Inferior parietal cortex (tissue), 1 donor: ENCODE measurements around the gene VIPR2.
"Not testable (repeated sequence)": the region's sequence is repeated elsewhere in the genome, so short reads cannot be mapped to it uniquely, and the experiment has no call there.

Source experiments
- DNase-seq: peaks from one replicate; pipeline ENCODE4 v3.0.0-alpha.2; 2016; ENCODE audit errors: extremely low spot score

VIPR2 gene

DNA sequence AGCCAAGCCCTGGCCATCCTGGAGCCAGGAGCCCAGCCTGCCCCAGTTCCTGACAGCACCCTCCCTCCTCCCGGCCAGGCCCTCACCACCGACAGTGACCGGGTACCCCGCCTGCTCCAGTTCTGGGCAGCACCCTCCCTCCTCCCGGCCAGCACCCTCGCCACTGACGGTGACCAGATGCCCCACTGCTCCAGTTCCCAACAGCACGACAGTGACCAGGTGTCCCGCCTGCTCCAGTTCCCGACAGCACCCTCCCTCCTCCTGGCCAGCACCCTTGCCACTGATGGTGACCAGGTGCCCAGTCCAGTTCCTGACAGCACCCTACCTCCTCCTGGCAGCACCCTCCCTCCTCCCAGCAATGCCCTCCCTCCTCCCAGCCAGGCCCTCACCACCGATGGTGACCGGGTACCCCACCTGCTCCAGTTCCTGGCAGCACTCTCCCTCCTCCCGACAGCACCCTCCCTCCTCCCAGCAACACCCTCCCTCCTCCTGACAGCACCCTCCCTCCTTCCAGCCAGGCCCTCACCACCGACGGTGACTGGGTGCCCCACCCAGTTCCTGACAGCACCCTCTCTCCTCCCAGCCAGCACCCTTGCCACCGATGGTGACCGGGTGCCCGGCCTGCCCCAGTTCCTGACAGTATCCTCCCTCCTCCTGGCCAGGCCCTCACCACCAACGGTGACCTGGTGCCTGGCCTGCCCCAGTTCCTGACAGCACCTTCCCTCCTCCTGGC, 40.3 kb downstream of the VIPR2 start:
- no peak for DNase-seq

DNA sequence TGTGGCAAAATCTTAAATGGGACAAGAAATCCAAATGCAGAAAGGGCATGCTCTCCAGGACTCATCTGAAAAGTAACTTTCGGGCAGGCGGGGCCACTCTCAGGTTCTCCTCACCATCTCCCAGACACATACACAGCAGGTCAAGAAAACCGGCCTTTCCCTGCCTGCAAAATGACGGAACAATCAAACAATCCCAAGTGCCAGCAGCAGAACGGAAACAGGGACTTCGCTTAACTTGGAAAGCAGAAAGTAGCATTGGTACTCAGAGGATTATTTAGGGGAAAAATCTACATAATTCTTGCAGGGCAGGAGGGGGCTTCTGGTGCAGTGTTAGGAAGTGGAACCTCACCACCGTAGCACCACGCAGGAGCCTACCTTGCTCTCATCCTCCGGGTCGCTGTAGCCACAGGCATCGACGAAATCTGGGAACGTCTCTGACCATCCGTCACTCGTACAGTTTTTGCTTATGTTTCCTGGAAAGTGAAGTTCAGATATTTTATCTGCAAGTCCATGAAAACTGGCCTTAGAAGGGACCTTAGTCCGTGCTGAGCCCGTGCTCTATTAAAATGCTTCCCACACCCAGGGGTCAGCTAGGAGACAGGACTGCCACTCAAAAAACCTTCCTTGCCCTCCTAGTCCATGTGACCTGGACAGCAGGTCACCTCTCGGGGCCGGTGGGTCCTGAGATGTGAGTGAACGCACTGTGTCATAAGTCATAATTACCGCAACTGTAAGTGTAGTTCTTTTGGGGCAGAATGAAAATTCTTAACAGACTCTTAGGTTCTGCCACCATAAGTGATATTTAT, 41.1 kb downstream of the VIPR2 start:
- DNase-seq = no peak

DNA sequence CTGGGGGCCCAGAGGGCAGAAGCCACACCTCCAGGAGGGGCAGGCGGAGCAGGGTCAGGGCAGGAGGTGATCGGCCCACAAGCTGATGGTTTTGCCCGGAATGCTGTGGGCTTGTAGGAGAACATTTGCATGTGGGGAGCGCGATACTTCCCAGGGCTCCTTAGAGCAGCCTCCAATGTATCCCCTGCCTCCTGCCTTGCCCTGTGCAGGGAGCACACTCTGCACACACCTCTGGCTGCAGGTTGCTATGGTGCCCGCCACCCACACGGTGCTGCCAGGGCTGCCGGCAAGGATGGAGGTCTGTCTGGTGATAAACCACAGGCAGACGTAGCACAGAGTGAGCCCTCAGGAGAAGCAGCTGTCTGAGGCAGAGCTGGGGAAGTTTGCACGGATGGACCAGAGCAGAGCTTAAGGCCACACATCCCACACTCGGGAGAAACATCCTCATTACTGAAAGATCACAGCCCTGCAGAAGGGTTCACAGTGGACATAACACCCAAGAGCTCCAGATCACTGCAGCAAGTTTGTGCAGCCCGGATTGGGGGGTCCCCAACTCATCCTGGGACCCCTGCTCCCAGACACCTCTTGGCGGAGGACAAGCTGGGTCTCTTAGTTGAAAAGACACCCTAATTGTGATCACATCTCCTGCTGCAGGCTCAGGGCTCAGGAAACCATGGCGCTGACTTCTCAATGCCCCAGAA, 41.8 kb downstream of the VIPR2 start:
- DNase-seq = no peak

- not testable (repeated sequence) for DNase-seq
Observed at GRCh38 chr7:159101661-159102091, 43.0 kb downstream of the VIPR2 start.

DNA sequence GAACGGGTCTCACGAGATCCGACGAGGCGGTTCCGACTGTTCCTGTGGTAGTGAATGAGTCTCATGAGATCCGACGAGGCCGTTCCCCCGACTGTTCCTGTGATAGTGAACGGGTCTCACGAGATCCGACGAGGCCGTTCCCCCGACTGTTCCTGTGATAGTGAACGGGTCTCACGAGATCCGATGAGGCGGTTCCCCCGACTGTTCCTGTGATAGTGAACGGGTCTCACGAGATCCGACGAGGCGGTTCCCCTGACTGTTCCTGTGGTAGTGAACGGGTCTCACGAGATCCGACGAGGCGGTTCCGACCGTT, 43.6 kb downstream of the VIPR2 start:
- DNase-seq = not testable (repeated sequence)

DNA sequence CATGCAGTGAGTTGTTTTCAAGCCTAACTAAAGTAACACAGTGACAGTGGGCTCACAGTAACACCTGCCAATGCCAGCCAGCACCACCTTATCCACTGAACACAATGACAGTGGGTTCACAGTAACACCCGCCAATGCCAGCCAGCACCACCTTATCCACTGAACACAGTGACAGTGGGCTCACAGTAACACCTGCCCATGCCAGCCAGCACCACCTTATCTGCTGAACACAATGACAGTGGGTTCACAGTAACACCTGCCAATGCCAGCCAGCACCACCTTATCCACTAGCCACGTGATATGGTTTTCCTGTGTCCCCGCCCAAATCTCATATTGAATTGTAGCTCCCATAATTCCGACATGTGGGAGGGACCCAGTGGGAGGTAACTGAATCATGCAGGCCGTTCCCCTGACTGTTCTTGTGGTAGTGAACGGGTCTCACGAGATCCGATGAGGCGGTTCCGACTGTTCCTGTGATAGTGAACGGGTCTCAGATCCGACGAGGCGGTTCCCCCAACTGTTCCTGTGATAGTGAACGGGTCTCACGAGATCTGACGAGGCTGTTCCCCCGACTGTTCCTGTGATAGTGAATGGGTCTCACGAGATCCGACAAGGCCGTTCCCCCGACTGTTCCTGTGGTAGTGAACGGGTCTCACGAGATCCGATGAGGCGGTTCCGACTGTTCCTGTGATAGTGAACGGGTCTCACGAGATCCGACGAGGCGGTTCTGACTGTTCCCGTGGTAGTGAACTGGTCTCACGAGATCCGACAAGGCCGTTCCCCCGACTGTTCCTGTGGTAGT, 44.2 kb downstream of the VIPR2 start:
- not testable (repeated sequence) for DNase-seq

- no peak for DNase-seq
Observed at GRCh38 chr7:159099711-159100231, 44.9 kb downstream of the VIPR2 start.

- DNase-seq = no peak
Observed at GRCh38 chr7:159098811-159099655, 45.6 kb downstream of the VIPR2 start.

DNA sequence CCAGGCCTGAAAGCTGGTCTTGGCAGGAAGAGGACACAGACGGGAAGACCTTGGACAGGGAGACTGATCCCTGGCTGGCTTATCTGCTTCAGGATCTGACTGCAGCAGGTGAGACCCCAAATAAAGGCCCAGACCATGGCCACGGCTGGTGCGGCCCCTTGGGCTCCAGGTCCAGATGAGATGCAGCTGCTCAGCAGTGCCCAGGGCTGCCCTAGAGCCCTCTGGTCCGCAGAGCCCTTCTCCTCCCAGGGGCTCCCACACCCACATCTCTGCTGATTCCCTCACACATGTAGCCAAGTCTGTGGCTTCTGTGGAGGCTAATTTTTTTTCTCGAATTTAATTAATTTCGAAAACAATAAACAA, 46.3 kb downstream of the VIPR2 start:
- DNase-seq = no peak

- DNase-seq = no peak
Observed at GRCh38 chr7:159097661-159098423, 46.8 kb downstream of the VIPR2 start.

- DNase-seq = no peak
Observed at GRCh38 chr7:159096736-159097581, 47.7 kb downstream of the VIPR2 start.

DNA sequence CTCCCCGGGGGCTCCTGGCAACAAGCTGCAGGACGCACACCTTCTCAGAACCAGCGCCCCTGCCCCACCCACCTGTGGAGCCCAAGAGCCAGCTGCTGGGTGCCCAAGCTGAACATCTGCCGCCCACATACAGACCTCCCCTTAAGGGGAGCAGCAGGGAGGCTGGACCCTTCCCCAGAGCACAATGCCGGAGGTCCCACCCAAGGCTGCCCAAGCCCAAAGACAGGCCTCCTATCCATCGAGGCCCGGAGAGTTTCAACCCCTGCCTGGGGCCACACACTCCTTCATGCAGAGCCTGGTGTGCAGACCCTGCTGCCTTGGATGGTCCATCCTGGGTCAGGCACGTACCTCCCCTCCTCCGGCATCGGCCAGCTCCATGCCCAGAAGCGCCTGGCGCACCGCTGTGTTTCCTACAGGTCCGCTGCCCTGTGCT, 48.7 kb downstream of the VIPR2 start:
- no peak for DNase-seq

- no peak for DNase-seq
Observed at GRCh38 chr7:159094919-159095915, 49.5 kb downstream of the VIPR2 start.

GRCh38 chr7:159094023-159094740, 50.5 kb downstream of the VIPR2 start:
- DNase-seq = no peak

- no peak for DNase-seq
Observed at GRCh38 chr7:159093351-159093971, 51.2 kb downstream of the VIPR2 start.

DNA sequence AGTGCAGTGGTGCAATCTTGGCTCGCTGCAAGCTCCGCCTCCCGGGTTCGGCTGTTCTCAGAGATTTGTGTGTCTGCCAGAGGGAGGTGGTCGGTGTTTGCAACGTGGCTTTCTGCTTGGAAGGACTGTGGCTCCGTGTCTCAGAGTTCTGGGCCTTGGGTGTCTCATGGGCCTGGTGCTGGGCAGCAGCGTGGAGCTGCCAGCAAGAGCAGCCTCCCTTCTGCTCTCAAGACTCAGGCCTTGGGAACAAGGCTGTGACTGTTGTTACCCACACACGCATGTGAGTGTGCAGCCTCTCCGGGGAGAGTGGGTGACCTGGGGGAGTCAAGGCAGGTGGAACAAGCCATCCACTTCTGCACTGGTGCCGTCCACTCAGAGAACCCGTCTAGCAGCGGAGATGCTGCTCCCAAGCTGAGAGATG, 52.0 kb downstream of the VIPR2 start:
- DNase-seq = no peak
